COLO668 (cell line): ENCODE data around the gene IRX2.

ENCODE experiments used
- DNase-seq: peaks from one replicate; lab custom pipeline; 2025; ENCODE audit not compliant: unreplicated experiment; lab: John Stamatoyannopoulos, UW

The IRX2 gene

GRCh38 chr5:2756211-2757152 is 5.0 kb upstream of the IRX2 start:
- no peak for DNase-seq

GRCh38 chr5:2755681-2756171 is 4.2 kb upstream of the IRX2 start:
- DNase-seq: no peak

GRCh38 chr5:2755076-2755680 is 3.7 kb upstream of the IRX2 start:
- DNase-seq: no peak

- no peak for DNase-seq
These were observed 3.2 kb upstream of the IRX2 start for GRCh38 chr5:2754581-2755075.

GRCh38 chr5:2753452-2754420 is 2.3 kb upstream of the IRX2 start:
- no peak for DNase-seq

GRCh38 chr5:2752821-2753439 is 1.5 kb upstream of the IRX2 start:
- DNase-seq: no peak

GRCh38 chr5:2752059-2752820 is 763 bp upstream of the IRX2 start:
- DNase-seq: no peak

GRCh38 chr5:2750758-2751464 is 566 bp downstream of the IRX2 start:
- peak; percentile 51 for DNase-seq

- no peak for DNase-seq
These were observed 1.3 kb downstream of the IRX2 start for GRCh38 chr5:2750026-2750757.

- no peak for DNase-seq
These were observed 1.9 kb downstream of the IRX2 start for GRCh38 chr5:2749514-2750025.

- DNase-seq: no peak
These were observed 2.5 kb downstream of the IRX2 start for GRCh38 chr5:2748861-2749513.

- DNase-seq: no peak
These were observed 3.2 kb downstream of the IRX2 start for GRCh38 chr5:2748179-2748860.

- no peak for DNase-seq
These were observed 3.9 kb downstream of the IRX2 start for GRCh38 chr5:2747363-2748162.

- DNase-seq: no peak
These were observed 4.9 kb downstream of the IRX2 start for GRCh38 chr5:2746561-2747032.

GRCh38 chr5:2744485-2744884 is 7.0 kb downstream of the IRX2 start:
- no peak for DNase-seq
